ENCODE results near the gene ENO2. TPM values are rescaled to one million over a fixed set of nuclear protein-coding genes. Genes with fewer than 3 reads are reported as not detected.
A peak's percentile ranks its signal among the peaks of the same experiment; 100 is the strongest.

Gene ENO2
- total and polyA plus RNA-seq, 2 donors from 2014 or later, result 10.3 to 35.7 TPM

GRCh38 chr12:6970096-6970527 lies 55.7 kb downstream of the ENO2 start:
- no peak for FAIRE-seq
- Histone ChIP-seq H3K4me3 (ENCODE audit: low read length in 3 of 3) (peak overlapping the region; percentile 80 to 98 (median 92)), H3K9ac (ENCODE audit: low read length in 3 of 3) (peak overlapping the region; percentile 70 to 99 (median 86)), H3K36me3 (ENCODE audit: control insufficient read depth in 2 of 3, insufficient read depth in 3 of 3, low read length in 3 of 3) (peaks cover 10 to 55% (median 40%) of the 10 kb centered on the region in 3 donors), H3K9me3 (ENCODE audit: control insufficient read depth in 2 of 3, insufficient read depth in 1 of 3, low read length in 3 of 3) (no peaks in the 10 kb centered on the region), H3K4me1 (ENCODE audit: control insufficient read depth in 2 of 3, insufficient read depth in 2 of 3, low read depth in 1 of 3, low read length in 3 of 3) (peaks cover 4 to 15% (median 6%) of the 10 kb centered on the region in 3 donors), H3K27ac (ENCODE audit: low read depth in 2 of 2, low read length in 2 of 2) (peak overlapping the region; percentile 73 to 90), H3K27me3 (ENCODE audit: control insufficient read depth, insufficient read depth, low read length) (no peaks in the 10 kb centered on the region)
- TF ChIP-seq CTCF (IDR thresholded peaks at IDR 0.05; ENCODE audit: borderline replicate concordance, extremely low read depth, insufficient read depth), result no peak
- DNase-seq, result peak in 2 of 5 donors; percentile 34 to 89
- intact Hi-C loops (cut with DNase I), result no loop called here

Small RNA genes lying within 50 kb of the gene (microRNA-seq; reads per million reads assigned to microRNA genes)
- gene MIR141 (305 reads per million, percentile 68 among the genes with 10 or more reads in this experiment), gene MIR200C (3,315 reads per million, percentile 89 among the genes with 10 or more reads in this experiment)

Other genes starting within 250 kb of the ENO2 start
- gene ZNF384, start 225.2 kb upstream of the ENO2 start, total RNA-seq, result 51.6 TPM
- gene ZNF384, start 225.2 kb upstream of the ENO2 start, polyA plus RNA-seq (ENCODE audit: insufficient read depth, low read depth, low replicate concordance), result 19.7 TPM
- 0.63 TPM for gene PIANP, start 213.8 kb upstream of the ENO2 start, total RNA-seq
- 0.45 TPM for gene PIANP, start 213.8 kb upstream of the ENO2 start, polyA plus RNA-seq (ENCODE audit: insufficient read depth, low read depth, low replicate concordance)
- 71.9 TPM for gene COPS7A, start 190.5 kb upstream of the ENO2 start, total RNA-seq
- 94.1 TPM for gene COPS7A, start 190.5 kb upstream of the ENO2 start, polyA plus RNA-seq (ENCODE audit: insufficient read depth, low read depth, low replicate concordance)
- 141 TPM for gene MLF2, start 161.4 kb upstream of the ENO2 start, total RNA-seq
- 289 TPM for gene MLF2, start 161.4 kb upstream of the ENO2 start, polyA plus RNA-seq (ENCODE audit: insufficient read depth, low read depth, low replicate concordance)
- 269 TPM for gene PTMS, start 148.2 kb upstream of the ENO2 start, total RNA-seq
- 590 TPM for gene PTMS, start 148.2 kb upstream of the ENO2 start, polyA plus RNA-seq (ENCODE audit: insufficient read depth, low read depth, low replicate concordance)
- gene LAG3, start 142.1 kb upstream of the ENO2 start, total RNA-seq, result 1.3 TPM
- not detected for gene LAG3, start 142.1 kb upstream of the ENO2 start, polyA plus RNA-seq (ENCODE audit: insufficient read depth, low read depth, low replicate concordance)
- 38.1 TPM for gene CD4, start 125.1 kb upstream of the ENO2 start, total RNA-seq
- gene CD4, start 125.1 kb upstream of the ENO2 start, polyA plus RNA-seq (ENCODE audit: insufficient read depth, low read depth, low replicate concordance), result 12.2 TPM
- 5.0 TPM for gene GPR162, start 92.8 kb upstream of the ENO2 start, total RNA-seq
- 9.8 TPM for gene GPR162, start 92.8 kb upstream of the ENO2 start, polyA plus RNA-seq (ENCODE audit: insufficient read depth, low read depth, low replicate concordance)
- gene P3H3, start 86.2 kb upstream of the ENO2 start, total RNA-seq, result 17.0 TPM
- 18.5 TPM for gene P3H3, start 86.2 kb upstream of the ENO2 start, polyA plus RNA-seq (ENCODE audit: insufficient read depth, low read depth, low replicate concordance)
- 2.6 TPM for gene GNB3, start 73.7 kb upstream of the ENO2 start, total RNA-seq
- gene GNB3, start 73.7 kb upstream of the ENO2 start, polyA plus RNA-seq (ENCODE audit: insufficient read depth, low read depth, low replicate concordance), result 1.4 TPM
- gene CDCA3, start 63.3 kb upstream of the ENO2 start, total RNA-seq, result 1.3 TPM
- gene CDCA3, start 63.3 kb upstream of the ENO2 start, polyA plus RNA-seq (ENCODE audit: insufficient read depth, low read depth, low replicate concordance), result 2.1 TPM
- 75.5 TPM for gene USP5, start 62.4 kb upstream of the ENO2 start, total RNA-seq
- gene USP5, start 62.4 kb upstream of the ENO2 start, polyA plus RNA-seq (ENCODE audit: insufficient read depth, low read depth, low replicate concordance), result 52.3 TPM
- gene TPI1, start 47.0 kb upstream of the ENO2 start, total RNA-seq, result 437 TPM
- gene TPI1, start 47.0 kb upstream of the ENO2 start, polyA plus RNA-seq (ENCODE audit: insufficient read depth, low read depth, low replicate concordance), result 1,220 TPM
- 19.0 TPM for gene SPSB2, start 41.3 kb upstream of the ENO2 start, total RNA-seq
- 21.3 TPM for gene SPSB2, start 41.3 kb upstream of the ENO2 start, polyA plus RNA-seq (ENCODE audit: insufficient read depth, low read depth, low replicate concordance)
- gene LRRC23, start 9.8 kb upstream of the ENO2 start, total RNA-seq, result 16.6 TPM
- gene LRRC23, start 9.8 kb upstream of the ENO2 start, polyA plus RNA-seq (ENCODE audit: insufficient read depth, low read depth, low replicate concordance), result 19.7 TPM
- 119 TPM for gene ATN1, start 13.4 kb downstream of the ENO2 start, total RNA-seq
- gene ATN1, start 13.4 kb downstream of the ENO2 start, polyA plus RNA-seq (ENCODE audit: insufficient read depth, low read depth, low replicate concordance), result 34.2 TPM
- gene RNU7-1, start 29.2 kb downstream of the ENO2 start, total RNA-seq, result not detected
- not detected for gene RNU7-1, start 29.2 kb downstream of the ENO2 start, polyA plus RNA-seq (ENCODE audit: insufficient read depth, low read depth, low replicate concordance)
- gene C12orf57, start 29.4 kb downstream of the ENO2 start, total RNA-seq, result 175 TPM
- gene C12orf57, start 29.4 kb downstream of the ENO2 start, polyA plus RNA-seq (ENCODE audit: insufficient read depth, low read depth, low replicate concordance), result 336 TPM
- 70.8 TPM for gene PTPN6, start 36.8 kb downstream of the ENO2 start, total RNA-seq
- gene PTPN6, start 36.8 kb downstream of the ENO2 start, polyA plus RNA-seq (ENCODE audit: insufficient read depth, low read depth, low replicate concordance), result 38.0 TPM
- gene PHB2, start 56.1 kb downstream of the ENO2 start, total RNA-seq, result 141 TPM
- gene PHB2, start 56.1 kb downstream of the ENO2 start, polyA plus RNA-seq (ENCODE audit: insufficient read depth, low read depth, low replicate concordance), result 222 TPM
- 50.3 TPM for gene EMG1, start 56.3 kb downstream of the ENO2 start, total RNA-seq
- gene EMG1, start 56.3 kb downstream of the ENO2 start, polyA plus RNA-seq (ENCODE audit: insufficient read depth, low read depth, low replicate concordance), result 74.3 TPM
- 77.8 TPM for gene LPCAT3, start 103.9 kb downstream of the ENO2 start, total RNA-seq
- 59.2 TPM for gene LPCAT3, start 103.9 kb downstream of the ENO2 start, polyA plus RNA-seq (ENCODE audit: insufficient read depth, low read depth, low replicate concordance)
- 402 TPM for gene C1S, start 146.1 kb downstream of the ENO2 start, total RNA-seq
- 81.2 TPM for gene C1S, start 146.1 kb downstream of the ENO2 start, polyA plus RNA-seq (ENCODE audit: insufficient read depth, low read depth, low replicate concordance)
- 514 TPM for gene C1R, start 177.9 kb downstream of the ENO2 start, total RNA-seq
- 183 TPM for gene C1R, start 177.9 kb downstream of the ENO2 start, polyA plus RNA-seq (ENCODE audit: insufficient read depth, low read depth, low replicate concordance)
- gene C1RL, start 194.6 kb downstream of the ENO2 start, total RNA-seq, result 147 TPM
- 25.2 TPM for gene C1RL, start 194.6 kb downstream of the ENO2 start, polyA plus RNA-seq (ENCODE audit: insufficient read depth, low read depth, low replicate concordance)
- 74.6 TPM for gene RBP5, start 214.3 kb downstream of the ENO2 start, total RNA-seq
- 609 TPM for gene RBP5, start 214.3 kb downstream of the ENO2 start, polyA plus RNA-seq (ENCODE audit: insufficient read depth, low read depth, low replicate concordance)
- gene CLSTN3, start 215.8 kb downstream of the ENO2 start, total RNA-seq, result 64.2 TPM
- gene CLSTN3, start 215.8 kb downstream of the ENO2 start, polyA plus RNA-seq (ENCODE audit: insufficient read depth, low read depth, low replicate concordance), result 33.0 TPM